Endothelial cell of umbilical vein (primary cell): ENCODE data around the gene MAGI1. TPM values are rescaled to one million over a fixed set of nuclear protein-coding genes. Genes with fewer than 3 reads are reported as not detected.

ENCODE experiments used
- BruUV-seq: library from RNA; stranded (reverse); fragments of 400-500 nt; replicated peaks from 2 replicates; lab custom pipeline; 2021; lab: Mats Ljungman, UMichigan
- CTCF ChIA-PET: fragments of 300-600, 350-600 bp; sonication (Branson Sonifier 250); formaldehyde crosslinking; loops from one replicate; lab custom pipeline; 2021; ENCODE audit warnings: antibody characterized with exemption, inconsistent platforms; lab: Charles Lee
- POLR2A ChIA-PET: fragments of 300-600, 350-600 bp; sonication (Branson Sonifier 250); formaldehyde crosslinking; loops from one replicate; lab custom pipeline; 2021; ENCODE audit warnings: antibody characterized with exemption, inconsistent platforms; lab: Charles Lee
- DNase-seq: peaks from one replicate; pipeline ENCODE4 v3.0.0-alpha.2; 2011; ENCODE audit warnings: low read depth, low spot score
- FAIRE-seq: peaks from 2 replicates; lab custom pipeline; 2011; peaks lifted over from hg19 to GRCh38; lab: Jason Lieb, UNC
- H2AFZ ChIP-seq: 2 replicates; pipeline ENCODE4 v1.6.0; 2012; ENCODE audit warnings: low read depth, low read length, control low read depth, inconsistent platforms
- H3K27ac ChIP-seq: 2 replicates; pipeline ENCODE4 v1.5.1; 2011; ENCODE audit warnings: low read depth, mild to moderate bottlenecking, control low read depth, low read length, moderate library complexity; ENCODE audit not compliant: insufficient read depth
- H3K27me3 ChIP-seq, 2 experiments: 2 replicates each; pipeline versions ENCODE4 v1.6.0 to v1.6.1; 2011; ENCODE audit warnings: low read length in 2 of 2, mixed read lengths in 1 of 2; ENCODE audit not compliant: control insufficient read depth in 2 of 2, insufficient read depth in 2 of 2
- H3K36me3 ChIP-seq, 2 experiments: 2 replicates in 1 of 2; 3 replicates in 1 of 2; pipeline ENCODE4 v1.5.1; 2011; ENCODE audit warnings: low read length in 2 of 2, mild to moderate bottlenecking in 1 of 2, moderate library complexity in 1 of 2; ENCODE audit not compliant: control insufficient read depth in 2 of 2, insufficient read depth in 2 of 2; ENCODE audit errors: extremely low read depth in 1 of 2
- H3K4me1 ChIP-seq: 3 replicates; pipeline ENCODE4 v1.5.1; 2011; ENCODE audit warnings: mild to moderate bottlenecking, low read length; ENCODE audit not compliant: control insufficient read depth, insufficient read depth; ENCODE audit errors: extremely low read depth
- H3K4me2 ChIP-seq: 2 replicates; pipeline ENCODE4 v1.6.1; 2011; ENCODE audit warnings: low read length, control low read depth, mixed read lengths; ENCODE audit not compliant: insufficient read depth
- H3K4me3 ChIP-seq, 3 experiments: fragments of 200-600 bp in 1 of 3; sonication (generic), shearing (Covaris generic) in 1 of 3; replicated peaks in 1 of 3; 2 replicates each; pipeline ENCODE4 v1.5.1; 2011 to 2016; ENCODE audit warnings: control low read depth in 3 of 3, low read length in 3 of 3, mild to moderate bottlenecking in 2 of 3, inconsistent platforms in 1 of 3, low read depth in 1 of 3, moderate library complexity in 1 of 3; ENCODE audit not compliant: insufficient read depth in 1 of 3
- H3K79me2 ChIP-seq: 2 replicates; pipeline ENCODE4 v1.6.0; 2012; ENCODE audit warnings: low read length, inconsistent platforms; ENCODE audit not compliant: control insufficient read depth, insufficient read depth
- H3K9ac ChIP-seq: replicated peaks from 2 replicates; pipeline ENCODE3; 2011; ENCODE audit warnings: low read length, control low read depth; ENCODE audit not compliant: insufficient read depth; ENCODE audit errors: extremely low read depth
- H3K9me1 ChIP-seq: replicated peaks from 3 replicates; pipeline ENCODE4 v1.6.0; 2011; ENCODE audit warnings: mild to moderate bottlenecking, low read length; ENCODE audit not compliant: control insufficient read depth, insufficient read depth; ENCODE audit errors: extremely low read depth
- H3K9me3 ChIP-seq: replicated peaks from 2 replicates; pipeline ENCODE4 v1.5.1; 2012; ENCODE audit warnings: low read length, inconsistent platforms; ENCODE audit not compliant: control insufficient read depth, insufficient read depth
- H4K20me1 ChIP-seq: replicated peaks from 2 replicates; pipeline ENCODE3; 2011; ENCODE audit warnings: mild to moderate bottlenecking, low read length; ENCODE audit not compliant: control insufficient read depth, insufficient read depth; ENCODE audit errors: extremely low read depth
- EZH2 ChIP-seq: IDR thresholded peaks from 2 replicates; pipeline ENCODE4 v1.6.1; 2012; ENCODE audit warnings: borderline replicate concordance, low read depth, mild to moderate bottlenecking, moderate library complexity, low read length, inconsistent platforms; ENCODE audit not compliant: severe bottlenecking
- FOS ChIP-seq: IDR thresholded peaks from 2 replicates; pipeline ENCODE4 v1.6.1; 2011; ENCODE audit warnings: mild to moderate bottlenecking, low read length, moderate library complexity, borderline replicate concordance; ENCODE audit not compliant: insufficient read depth
- GATA2 ChIP-seq: IDR thresholded peaks from 2 replicates; pipeline ENCODE4 v1.7.0; 2011; ENCODE audit warnings: low read depth, mild to moderate bottlenecking, moderate library complexity, mixed read lengths, low read length; ENCODE audit not compliant: insufficient read length, insufficient read depth
- JUN ChIP-seq: IDR thresholded peaks from 2 replicates; pipeline ENCODE4 v1.6.1; 2011; ENCODE audit warnings: borderline replicate concordance, low read depth; ENCODE audit not compliant: insufficient read length, insufficient read depth
- MYC ChIP-seq: IDR thresholded peaks from one replicate; pipeline ENCODE4 v1.6.1; 2011; ENCODE audit warnings: mild to moderate bottlenecking, low read depth, low read length
- POLR2A ChIP-seq: IDR thresholded peaks from 2 replicates; pipeline ENCODE4 v1.6.1; 2012; ENCODE audit warnings: low read depth, mild to moderate bottlenecking, control low read depth, low read length
- POLR2AphosphoS5 ChIP-seq: IDR thresholded peaks from 2 replicates; pipeline ENCODE4 v1.6.1; 2012; ENCODE audit warnings: low read depth, mild to moderate bottlenecking, control low read depth, low read length, moderate library complexity; ENCODE audit not compliant: insufficient read depth
- dilution Hi-C: fragments of 300-500 bp; cut with MboI; formaldehyde crosslinking; loops from one replicate; pipeline ENCODE4 v1.15.0; 2019; ENCODE audit warnings: low sequenced_read_pairs; ENCODE audit not compliant: extremely low pct_ligation_motif_present
- intact Hi-C: fragments of 100-400 bp; cut with micrococcal nuclease; formaldehyde crosslinking; loops from one replicate; pipeline ENCODE4 v1.10.0; 2022
- polyA plus RNA-seq, 4 experiments: library from polyadenylated mRNA; depleted of rRNA in 3 of 4; stranded (reverse) in 3 of 4; unstranded in 1 of 4; fragments of >200 nt; gene quantifications; 2 replicates each; pipeline versions ENCODE4 v1.2.1 to v1.2.3, GENCODE V29; 2011 to 2012; ENCODE audit warnings: missing spikeins in 1 of 4
- total RNA-seq: library from RNA; stranded (reverse); gene quantifications from 2 replicates; pipeline ENCODE4 v1.2.3, GENCODE V29; 2021
- TF ChIP-seq, protein P1 (sequence below), 2 donors: IDR thresholded peaks; 1 replicate in 1 of 2; 2 replicates in 1 of 2; pipeline ENCODE4 v1.5.1; 2011; ENCODE audit warnings: low read length in 2 of 2, mild to moderate bottlenecking in 2 of 2, moderate library complexity in 2 of 2, control low read depth in 1 of 2, inconsistent platforms in 1 of 2, low read depth in 1 of 2; ENCODE audit not compliant: insufficient read depth in 1 of 2; ENCODE audit errors: extremely low read depth in 1 of 2
- TF ChIP-seq, protein P2 (sequence below): IDR thresholded peaks from 2 replicates; pipeline ENCODE4 v1.6.1; 2011; ENCODE audit not compliant: insufficient read depth, insufficient read length

Gene MAGI1
- total and polyA plus RNA-seq, 2 donors (not counting 3 experiments of a cell fraction or from before 2014, with no cell fraction given): 10.1 to 47.9 TPM

GRCh38 chr3:65371053-65371452 lies 667.7 kb downstream of the MAGI1 start:
- H3K9me3 ChIP-seq: no peaks in the 10 kb centered on the region
- H3K4me2 ChIP-seq: no peak overlapping the region
- intact Hi-C loops: no loop called here
- FAIRE-seq (no peak), DNase-seq (no peak)
- H3K79me2 ChIP-seq: no peaks in the 10 kb centered on the region
- no TSS peak for BruUV-seq
- no peaks in the 10 kb centered on the region for H3K36me3 ChIP-seq
- H3K9me1 ChIP-seq: no peaks in the 10 kb centered on the region
- POLR2A ChIA-PET: no interaction called here
- H4K20me1 ChIP-seq: no peaks in the 10 kb centered on the region
- H3K4me1 ChIP-seq: no peaks in the 10 kb centered on the region
- no peak overlapping the region for H3K4me3 ChIP-seq
- no peak overlapping the region for H3K27ac ChIP-seq
- no peaks in the 10 kb centered on the region for H3K27me3 ChIP-seq
- no peak overlapping the region for H3K9ac ChIP-seq
- TF ChIP-seq, protein P1, sequence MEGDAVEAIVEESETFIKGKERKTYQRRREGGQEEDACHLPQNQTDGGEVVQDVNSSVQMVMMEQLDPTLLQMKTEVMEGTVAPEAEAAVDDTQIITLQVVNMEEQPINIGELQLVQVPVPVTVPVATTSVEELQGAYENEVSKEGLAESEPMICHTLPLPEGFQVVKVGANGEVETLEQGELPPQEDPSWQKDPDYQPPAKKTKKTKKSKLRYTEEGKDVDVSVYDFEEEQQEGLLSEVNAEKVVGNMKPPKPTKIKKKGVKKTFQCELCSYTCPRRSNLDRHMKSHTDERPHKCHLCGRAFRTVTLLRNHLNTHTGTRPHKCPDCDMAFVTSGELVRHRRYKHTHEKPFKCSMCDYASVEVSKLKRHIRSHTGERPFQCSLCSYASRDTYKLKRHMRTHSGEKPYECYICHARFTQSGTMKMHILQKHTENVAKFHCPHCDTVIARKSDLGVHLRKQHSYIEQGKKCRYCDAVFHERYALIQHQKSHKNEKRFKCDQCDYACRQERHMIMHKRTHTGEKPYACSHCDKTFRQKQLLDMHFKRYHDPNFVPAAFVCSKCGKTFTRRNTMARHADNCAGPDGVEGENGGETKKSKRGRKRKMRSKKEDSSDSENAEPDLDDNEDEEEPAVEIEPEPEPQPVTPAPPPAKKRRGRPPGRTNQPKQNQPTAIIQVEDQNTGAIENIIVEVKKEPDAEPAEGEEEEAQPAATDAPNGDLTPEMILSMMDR (IDR thresholded peaks at IDR 0.05; ENCODE audit: extremely low read depth in 1 of 2, insufficient read depth in 1 of 2, low read depth in 1 of 2, low read length in 2 of 2): no peak
- TF ChIP-seq FOS (no peak), MYC (no peak), JUN (no peak), POLR2A (no peak), GATA2 (no peak), EZH2 (no peak), POLR2AphosphoS5 (no peak)
- TF ChIP-seq, protein P2, sequence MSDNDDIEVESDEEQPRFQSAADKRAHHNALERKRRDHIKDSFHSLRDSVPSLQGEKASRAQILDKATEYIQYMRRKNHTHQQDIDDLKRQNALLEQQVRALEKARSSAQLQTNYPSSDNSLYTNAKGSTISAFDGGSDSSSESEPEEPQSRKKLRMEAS: no peak
- CTCF ChIA-PET: no interaction called here
- dilution Hi-C loops: no loop called here
- H2AFZ ChIP-seq: no peak overlapping the region
